Small intestine (tissue), 7 donors: ENCODE results near the gene CADM3. TPM values are rescaled to one million over a fixed set of nuclear protein-coding genes. Genes with fewer than 3 reads are reported as not detected.

Experiments
- DNase-seq, 2 donors: peaks; one replicate each; pipeline versions ENCODE4 v3.0.0 to v3.0.0-alpha.2; 2013
- FAIRE-seq: peaks from 2 replicates; lab custom pipeline; 2012; peaks lifted over from hg19 to GRCh38; lab: Jason Lieb, UNC
- H3K27ac ChIP-seq, 3 donors: one replicate each; pipeline ENCODE4 v1.5.1; 2013; ENCODE audit warnings: low read length in 2 of 3, mild to moderate bottlenecking in 2 of 3, control low read depth in 1 of 3, inconsistent platforms in 1 of 3, low read depth in 1 of 3, moderate library complexity in 1 of 3
- H3K27me3 ChIP-seq, 3 donors: one replicate each; pipeline ENCODE4 v1.6.1; 2013; ENCODE audit warnings: low read length in 3 of 3, inconsistent platforms in 1 of 3; ENCODE audit not compliant: control insufficient read depth in 3 of 3, insufficient read depth in 3 of 3
- H3K36me3 ChIP-seq, 3 donors: one replicate each; pipeline ENCODE4 v1.6.1; 2013; ENCODE audit warnings: low read length in 3 of 3, inconsistent platforms in 1 of 3, low read depth in 1 of 3, mild to moderate bottlenecking in 1 of 3, moderate library complexity in 1 of 3; ENCODE audit not compliant: control insufficient read depth in 3 of 3, insufficient read depth in 2 of 3
- H3K4me1 ChIP-seq, 3 donors: one replicate each; pipeline ENCODE4 v1.6.1; 2013; ENCODE audit warnings: low read length in 2 of 3, inconsistent platforms in 1 of 3, low read depth in 1 of 3, mild to moderate bottlenecking in 1 of 3, moderate library complexity in 1 of 3; ENCODE audit not compliant: control insufficient read depth in 3 of 3, insufficient read depth in 2 of 3
- H3K4me3 ChIP-seq, 3 donors: one replicate each; pipeline ENCODE4 v1.5.1; 2013; ENCODE audit warnings: low read length in 3 of 3, control low read depth in 1 of 3, inconsistent platforms in 1 of 3, low read depth in 1 of 3, mild to moderate bottlenecking in 1 of 3, moderate library complexity in 1 of 3
- H3K9me3 ChIP-seq, 2 donors: one replicate each; pipeline ENCODE4 v1.6.1; 2013; ENCODE audit warnings: low read depth in 1 of 2, low read length in 1 of 2; ENCODE audit not compliant: control insufficient read depth in 2 of 2, insufficient read depth in 1 of 2
- whole genome bisulfite sequencing, 3 donors: extraction: QIAGEN DNeasy Blood & Tissue Kit; methylation state at CpG; one replicate each; pipeline ENCODE4 v1.1.7; 2013; 5-methylcytosine and 5-hydroxymethylcytosine counted together
- polyA plus RNA-seq, 4 donors: library from polyadenylated mRNA; stranded (reverse) in 3 of 4; unstranded in 1 of 4; fragments of 200-250 nt in 3 of 4; fragments of 120-200 nt in 1 of 4; gene quantifications; one replicate each; pipeline versions ENCODE4 v1.2.1 to v1.2.3, GENCODE V29; 2013
- donor health status: healthy with polysubstance abuse.
- donor health status: control.
- donor health status: control.
- donor health status: Bipolar disorder and iron deficiency.
- donor health status: healthy.

Gene CADM3
- polyA plus RNA-seq, 4 donors = 0.27 to 23.5 (median 0.65) TPM; not detected in 1

DNA sequence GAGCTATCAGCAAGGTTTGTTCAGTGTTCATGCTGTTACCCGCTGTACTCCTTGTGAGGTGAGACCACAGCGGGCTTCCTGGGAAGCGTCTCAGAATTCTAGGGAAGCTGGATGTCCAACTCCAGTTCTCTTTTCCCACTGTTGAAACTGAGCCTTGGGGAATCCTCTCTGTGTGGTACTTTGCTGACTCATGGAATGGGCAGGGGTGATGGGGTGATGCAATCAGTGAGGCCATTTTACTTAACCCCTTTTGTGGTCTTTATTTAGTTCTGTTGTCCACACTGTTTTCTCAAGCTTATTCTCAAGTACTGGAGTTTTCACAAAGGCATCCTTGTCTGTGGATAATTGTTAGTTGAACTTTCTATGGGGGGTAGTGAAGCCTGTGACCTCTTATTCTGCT, 75.9 kb downstream of the CADM3 start:
- FAIRE-seq (no peak), DNase-seq (no peak)
- H3K36me3 ChIP-seq = no peaks in the 10 kb centered on the region
- no peaks in the 10 kb centered on the region for H3K4me1 ChIP-seq
- no peak overlapping the region for H3K27ac ChIP-seq
- WGBS, 3 donors = 85 to 94% (median 91%) methylated on average over 3 of the region's 3 CpGs
- H3K27me3 ChIP-seq = no peaks in the 10 kb centered on the region
- H3K9me3 ChIP-seq = peaks cover 0 to 8% of the 10 kb centered on the region in 2 donors
- H3K4me3 ChIP-seq = no peak overlapping the region

DNA sequence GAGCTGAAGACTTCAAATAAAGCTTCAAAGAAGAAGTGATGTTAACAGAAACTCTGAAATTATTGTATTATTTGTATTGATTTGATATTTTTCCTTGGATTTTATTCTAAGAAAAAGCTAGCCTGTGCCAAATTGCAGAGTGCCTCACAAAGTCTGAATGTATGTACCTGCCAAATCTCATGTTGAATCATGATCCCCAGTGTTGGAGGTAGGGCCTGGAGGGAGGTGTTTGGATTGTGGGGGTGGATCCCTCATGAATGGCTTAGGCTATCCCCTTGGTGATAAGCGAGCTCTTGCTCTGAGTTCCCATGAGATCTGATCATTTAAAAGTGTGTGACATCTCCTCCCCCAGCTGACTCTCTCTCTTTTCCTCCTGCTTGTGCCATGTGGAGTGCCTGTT, 76.9 kb downstream of the CADM3 start:
- H3K36me3 ChIP-seq = no peaks in the 10 kb centered on the region
- H3K9me3 ChIP-seq = peaks cover 0 to 11% of the 10 kb centered on the region in 2 donors
- no peak overlapping the region for H3K4me3 ChIP-seq
- DNase-seq = no peak
- WGBS, 3 donors = 36 to 60% (median 58%) methylated on average over 1 of the region's 1 CpG
- no peak overlapping the region for H3K27ac ChIP-seq
- H3K4me1 ChIP-seq = no peaks in the 10 kb centered on the region
- no peaks in the 10 kb centered on the region for H3K27me3 ChIP-seq
- no peak for FAIRE-seq

DNA sequence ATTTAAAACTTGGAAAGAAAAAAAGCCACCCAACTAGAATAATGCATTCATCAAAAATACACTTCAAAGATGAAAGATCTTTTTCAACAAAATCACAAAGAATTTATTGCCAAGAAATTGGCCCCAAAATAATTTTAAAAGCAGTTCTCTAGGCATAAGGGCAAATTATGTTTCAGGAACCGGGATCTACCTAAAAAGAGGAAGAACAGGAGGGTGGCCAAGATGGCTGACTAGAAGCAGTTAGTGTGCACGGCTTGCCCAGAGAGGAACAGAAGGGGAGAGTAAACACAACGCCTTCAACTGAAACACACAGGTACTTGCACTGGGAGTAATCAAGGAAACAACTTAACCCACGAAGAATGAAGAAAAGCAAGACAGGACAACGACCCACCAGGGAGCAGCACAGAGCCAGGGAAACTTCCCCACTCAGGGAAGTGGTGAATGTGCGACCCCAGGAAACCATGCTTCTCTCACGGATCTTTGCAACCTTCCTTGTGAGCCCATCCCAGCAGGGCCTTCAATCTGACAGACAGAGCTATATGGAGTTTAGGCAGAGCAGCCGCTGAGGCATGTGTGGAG, 79.3 kb downstream of the CADM3 start:
- 63 to 66% (median 63%) methylated on average over 8 of the region's 8 CpGs for WGBS, 3 donors
- no peaks in the 10 kb centered on the region for H3K27me3 ChIP-seq
- no peak for FAIRE-seq
- DNase-seq = no peak
- H3K4me3 ChIP-seq = no peak overlapping the region
- no peaks in the 10 kb centered on the region for H3K4me1 ChIP-seq
- H3K9me3 ChIP-seq = peaks cover 0 to 11% of the 10 kb centered on the region in 2 donors
- H3K36me3 ChIP-seq = no peaks in the 10 kb centered on the region
- H3K27ac ChIP-seq = no peak overlapping the region

Other genes with a start within 250 kb of the CADM3 start
- gene PYHIN1, start 240.1 kb upstream of the CADM3 start, polyA plus RNA-seq = under 1 TPM; 0.55 to 0.81 (median 0.68) TPM
- gene IFI16, start 161.7 kb upstream of the CADM3 start, polyA plus RNA-seq = 10 to 100 TPM in 3 of 4 donors, 1 to 10 TPM in 1; 6.5 to 73.1 (median 31.9) TPM
- 1 to 10 TPM in 3 of 4 donors, under 1 TPM in 1; 0.49 to 2.2 (median 1.1) TPM for gene AIM2, start 94.8 kb upstream of the CADM3 start, polyA plus RNA-seq
- gene ACKR1, start 33.3 kb downstream of the CADM3 start, polyA plus RNA-seq = 10 to 100 TPM in 1 of 4 donors, 1 to 10 TPM in 3; 1.3 to 96.8 (median 2.7) TPM
- 1 to 10 TPM in 1 of 4 donors, under 1 TPM in 2, not detected in 1; 0.12 to 2.2 (median 0.75) TPM for gene FCER1A, start 130.7 kb downstream of the CADM3 start, polyA plus RNA-seq